ENCODE data around the gene VAC14. TPM values are rescaled to one million over a fixed set of nuclear protein-coding genes. Genes with fewer than 3 reads are reported as not detected.
A peak's percentile ranks its signal among the peaks of the same experiment; 100 is the strongest.

VAC14 gene
- total RNA-seq, 4 donors from 2014 or later, result 31.1 to 47.0 (median 37.0) TPM

- no peak for DNase-seq (ENCODE audit: extremely low spot score)
- Histone ChIP-seq H3K4me1 (peaks cover 51 to 82% (median 73%) of the 10 kb centered on the region in 4 donors), H3K27me3 (no peaks in the 10 kb centered on the region), H3K36me3 (peaks cover 39 to 70% (median 51%) of the 10 kb centered on the region in 4 donors), H3K27ac (replicated peaks in 1 of 4) (peak overlapping the region; percentile 86 to 99 (median 93)), H3K9me3 (no peaks in the 10 kb centered on the region), H3K4me3 (no peak overlapping the region)
- TF ChIP-seq EP300 (IDR thresholded peaks at IDR 0.05) (no peak), POLR2A (IDR thresholded peaks at IDR 0.05; ENCODE audit: low read depth) (no peak), CTCF (IDR thresholded peaks at IDR 0.05) (peak; percentile 74 to 89 (median 77)), POLR2AphosphoS5 (IDR thresholded peaks at IDR 0.05) (no peak)
- intact Hi-C loops (cut with DNase I), result loop anchor here (1.0 kb wide), 2 partner anchors 58 to 91 kb away; no protein-coding TSS in a partner anchor
- WGBS, result 82% methylated on average over 14 of the region's 80 CpGs
Measured at GRCh38 chr16:70679671-70680494, 121.1 kb downstream of the VAC14 start.

- Histone ChIP-seq H3K9me3 (no peaks in the 10 kb centered on the region), H3K27me3 (no peaks in the 10 kb centered on the region), H3K36me3 (peaks cover 47 to 78% (median 59%) of the 10 kb centered on the region in 4 donors), H3K4me1 (peaks cover 43 to 74% (median 65%) of the 10 kb centered on the region in 4 donors), H3K4me3 (no peak overlapping the region), H3K27ac (replicated peaks in 1 of 4) (peak overlapping the region; percentile 86 to 99 (median 93))
- DNase-seq (ENCODE audit: extremely low spot score), result no peak
- WGBS, result 83% methylated on average over 25 of the region's 31 CpGs
- intact Hi-C loops (cut with DNase I), result no loop called here
- no peak for TF ChIP-seq CTCF (IDR thresholded peaks at IDR 0.05)
- no peak for TF ChIP-seq EP300 (IDR thresholded peaks at IDR 0.05)
- TF ChIP-seq POLR2AphosphoS5 (IDR thresholded peaks at IDR 0.05), result no peak
- no peak for TF ChIP-seq POLR2A (IDR thresholded peaks at IDR 0.05; ENCODE audit: low read depth)
Measured at GRCh38 chr16:70678898-70679670, 121.9 kb downstream of the VAC14 start.

GRCh38 chr16:70678121-70678897 is 122.6 kb downstream of the VAC14 start:
- no peak overlapping the region for H3K4me3 ChIP-seq
- DNase-seq (ENCODE audit: extremely low spot score), result no peak
- peak overlapping the region; percentile 86 to 99 (median 93) for H3K27ac ChIP-seq (replicated peaks in 1 of 4)
- H3K36me3 ChIP-seq, result peaks cover 53 to 81% (median 62%) of the 10 kb centered on the region in 4 donors
- no peaks in the 10 kb centered on the region for H3K9me3 ChIP-seq
- 91% methylated on average over 10 of the region's 22 CpGs for WGBS
- peaks cover 35 to 67% (median 58%) of the 10 kb centered on the region in 4 donors for H3K4me1 ChIP-seq
- no peaks in the 10 kb centered on the region for H3K27me3 ChIP-seq
- intact Hi-C loops (cut with DNase I), result no loop called here
- TF ChIP-seq POLR2AphosphoS5 (IDR thresholded peaks at IDR 0.05) (no peak), POLR2A (IDR thresholded peaks at IDR 0.05; ENCODE audit: low read depth) (no peak), EP300 (IDR thresholded peaks at IDR 0.05) (no peak), CTCF (IDR thresholded peaks at IDR 0.05) (no peak)

GRCh38 chr16:70677499-70678120 is 123.3 kb downstream of the VAC14 start:
- TF ChIP-seq EP300 (IDR thresholded peaks at IDR 0.05), result no peak
- TF ChIP-seq POLR2A (IDR thresholded peaks at IDR 0.05; ENCODE audit: low read depth), result no peak
- no peak for TF ChIP-seq POLR2AphosphoS5 (IDR thresholded peaks at IDR 0.05)
- TF ChIP-seq CTCF (IDR thresholded peaks at IDR 0.05), result no peak
- Histone ChIP-seq H3K9me3 (no peaks in the 10 kb centered on the region), H3K36me3 (peaks cover 53 to 82% (median 67%) of the 10 kb centered on the region in 4 donors), H3K27ac (replicated peaks in 1 of 4) (peak overlapping the region; percentile 34 to 99 (median 46)), H3K4me3 (no peak overlapping the region), H3K27me3 (no peaks in the 10 kb centered on the region), H3K4me1 (peaks cover 28 to 60% (median 51%) of the 10 kb centered on the region in 4 donors)
- no peak for DNase-seq (ENCODE audit: extremely low spot score)
- WGBS, result 88% methylated on average over 8 of the region's 15 CpGs
- intact Hi-C loops (cut with DNase I), result no loop called here

All from esophagus muscularis mucosa (tissue), 4 donors.